Measurements from ENCODE around the gene OLFM4.

OLFM4 gene

DNA sequence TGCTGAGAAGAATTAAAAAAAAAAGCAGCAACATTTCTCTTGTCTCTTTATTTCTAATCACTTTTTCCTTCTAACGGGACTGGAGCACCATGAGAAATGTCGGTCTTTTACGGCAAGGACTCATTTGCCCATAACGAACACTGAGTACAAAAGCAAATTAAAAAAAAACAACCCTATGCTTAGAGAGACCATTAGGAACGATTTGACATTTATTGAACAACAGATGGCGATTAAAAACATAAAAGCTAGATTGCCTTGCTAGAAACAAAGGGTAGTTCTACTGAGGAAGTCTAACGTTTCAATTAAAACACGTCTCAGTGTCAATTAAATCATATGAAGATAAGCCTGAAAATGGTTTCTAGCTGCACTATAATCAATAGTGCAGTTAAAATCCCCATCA, 51.1 kb downstream of the OLFM4 start:
- DNase-seq (ENCODE audit: low read depth), result no peak
- TF ChIP-seq, protein P1, sequence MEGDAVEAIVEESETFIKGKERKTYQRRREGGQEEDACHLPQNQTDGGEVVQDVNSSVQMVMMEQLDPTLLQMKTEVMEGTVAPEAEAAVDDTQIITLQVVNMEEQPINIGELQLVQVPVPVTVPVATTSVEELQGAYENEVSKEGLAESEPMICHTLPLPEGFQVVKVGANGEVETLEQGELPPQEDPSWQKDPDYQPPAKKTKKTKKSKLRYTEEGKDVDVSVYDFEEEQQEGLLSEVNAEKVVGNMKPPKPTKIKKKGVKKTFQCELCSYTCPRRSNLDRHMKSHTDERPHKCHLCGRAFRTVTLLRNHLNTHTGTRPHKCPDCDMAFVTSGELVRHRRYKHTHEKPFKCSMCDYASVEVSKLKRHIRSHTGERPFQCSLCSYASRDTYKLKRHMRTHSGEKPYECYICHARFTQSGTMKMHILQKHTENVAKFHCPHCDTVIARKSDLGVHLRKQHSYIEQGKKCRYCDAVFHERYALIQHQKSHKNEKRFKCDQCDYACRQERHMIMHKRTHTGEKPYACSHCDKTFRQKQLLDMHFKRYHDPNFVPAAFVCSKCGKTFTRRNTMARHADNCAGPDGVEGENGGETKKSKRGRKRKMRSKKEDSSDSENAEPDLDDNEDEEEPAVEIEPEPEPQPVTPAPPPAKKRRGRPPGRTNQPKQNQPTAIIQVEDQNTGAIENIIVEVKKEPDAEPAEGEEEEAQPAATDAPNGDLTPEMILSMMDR (conservative IDR thresholded peaks at IDR 0.05; ENCODE audit: low read depth, low read length), result no peak
- no peak overlapping the region for H3K4me3 ChIP-seq (ENCODE audit: low read length)

DNA sequence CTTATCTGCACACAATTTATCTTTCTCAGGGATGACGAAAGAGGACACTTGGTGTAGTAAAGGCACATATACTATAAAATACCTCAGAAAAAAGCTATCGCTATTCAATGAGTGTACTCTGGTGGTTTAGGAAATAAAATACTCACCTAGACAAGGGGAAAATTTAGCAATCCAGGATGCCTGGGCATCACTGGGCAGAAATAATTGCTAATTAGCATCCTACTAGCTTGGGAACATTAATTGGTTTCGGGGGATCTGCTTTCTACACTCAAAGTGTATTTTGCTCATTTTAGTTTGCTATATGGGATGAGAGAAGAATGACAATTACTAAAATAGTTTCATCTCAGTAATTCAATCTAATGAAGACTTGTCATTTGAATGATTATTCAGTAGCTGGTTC, 60.3 kb downstream of the OLFM4 start:
- no peak for DNase-seq (ENCODE audit: low read depth)
- TF ChIP-seq, protein P1 (conservative IDR thresholded peaks at IDR 0.05; ENCODE audit: low read depth, low read length), result no peak

DNA sequence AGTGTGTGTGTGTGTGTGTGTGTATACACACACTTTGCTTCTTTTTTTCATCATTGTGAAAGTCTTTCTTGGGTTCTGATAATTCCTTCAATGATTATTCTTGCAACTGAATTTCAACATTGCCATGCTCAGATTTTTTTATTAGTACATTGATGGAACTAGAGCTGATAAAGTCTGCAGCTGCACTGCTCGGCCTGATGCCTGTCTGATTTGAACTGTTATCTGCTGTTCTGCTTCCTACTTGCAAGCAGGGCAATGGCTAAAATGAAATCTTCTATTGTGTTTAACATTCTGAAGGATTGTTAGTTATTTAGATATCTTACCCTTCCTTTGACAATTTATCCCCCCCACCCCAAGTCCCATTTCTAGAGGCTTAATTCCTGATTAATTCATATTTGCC, 61.3 kb downstream of the OLFM4 start:
- TF ChIP-seq, protein P1 (conservative IDR thresholded peaks at IDR 0.05; ENCODE audit: low read depth, low read length), result no peak
- no peak for DNase-seq (ENCODE audit: low read depth)
- no peak overlapping the region for H3K4me3 ChIP-seq (ENCODE audit: low read length)

More for the DNA sequence above, 60.3 kb downstream of the OLFM4 start:
- H3K4me3 ChIP-seq (ENCODE audit: low read length), result no peak overlapping the region

DNA sequence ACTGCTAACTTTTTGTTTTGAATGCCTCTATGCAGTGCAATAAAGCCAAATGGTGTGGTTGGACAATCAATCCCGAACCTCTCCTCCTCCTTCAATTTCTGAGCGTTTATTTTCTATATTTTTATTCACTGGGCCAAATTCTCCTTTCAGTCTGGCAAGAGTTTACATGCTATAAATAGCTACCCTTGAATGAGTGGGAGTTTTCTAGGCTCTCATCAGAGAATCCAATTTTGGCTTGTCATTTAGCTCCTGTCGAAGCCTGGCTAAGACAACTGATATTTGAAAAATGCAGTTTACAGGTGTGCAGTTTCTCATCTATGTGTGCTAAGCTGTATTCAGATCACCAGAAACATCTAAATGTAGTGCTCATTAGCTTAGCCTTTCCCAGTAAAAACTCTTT, 61.8 kb downstream of the OLFM4 start:
- H3K4me3 ChIP-seq (ENCODE audit: low read length), result no peak overlapping the region
- DNase-seq (ENCODE audit: low read depth), result no peak
- TF ChIP-seq, protein P1 (conservative IDR thresholded peaks at IDR 0.05; ENCODE audit: low read depth, low read length), result no peak

DNA sequence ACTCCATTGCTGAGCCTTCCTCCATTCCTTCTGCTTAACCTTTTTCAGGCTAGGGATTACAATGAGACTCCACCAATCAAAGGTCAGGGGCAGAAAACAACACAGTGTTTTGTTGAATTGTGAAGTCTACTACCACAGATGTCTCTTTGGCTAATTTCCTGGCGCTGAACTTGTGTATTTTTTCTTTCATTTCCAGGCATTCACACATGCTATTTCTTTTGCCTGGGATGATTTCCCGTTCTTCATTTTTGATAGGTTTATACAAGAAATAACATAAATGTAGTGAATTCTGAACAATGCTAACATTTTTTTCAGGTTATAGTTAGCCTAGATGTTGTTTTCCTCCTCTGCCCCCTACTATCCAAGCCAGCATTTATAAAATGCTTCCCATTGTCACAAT, 64.3 kb downstream of the OLFM4 start:
- TF ChIP-seq, protein P1 (conservative IDR thresholded peaks at IDR 0.05; ENCODE audit: low read depth, low read length), result no peak
- H3K4me3 ChIP-seq (ENCODE audit: low read length), result no peak overlapping the region
- no peak for DNase-seq (ENCODE audit: low read depth)

DNA sequence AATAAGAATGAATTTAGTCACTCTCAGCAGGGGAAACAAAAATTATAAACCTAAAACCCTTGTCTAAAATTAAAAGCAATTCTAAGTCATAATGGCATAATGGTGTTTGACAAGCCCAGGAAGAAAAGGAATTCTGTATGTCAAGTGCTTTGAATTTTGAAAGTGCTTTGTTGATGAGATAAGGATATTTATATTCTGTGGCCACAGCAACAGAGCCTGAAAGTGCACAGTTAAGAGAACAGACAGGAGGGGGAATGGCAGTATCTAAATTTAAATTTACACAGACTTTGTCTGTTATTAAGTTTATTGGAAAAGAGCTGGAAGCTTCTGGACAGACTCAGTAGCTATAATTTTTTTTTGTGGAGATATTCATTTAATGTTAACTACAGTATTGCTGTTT, 69.8 kb downstream of the OLFM4 start:
- no peak overlapping the region for H3K4me3 ChIP-seq (ENCODE audit: low read length)
- TF ChIP-seq, protein P1 (conservative IDR thresholded peaks at IDR 0.05; ENCODE audit: low read depth, low read length), result no peak
- DNase-seq (ENCODE audit: low read depth), result no peak

DNA sequence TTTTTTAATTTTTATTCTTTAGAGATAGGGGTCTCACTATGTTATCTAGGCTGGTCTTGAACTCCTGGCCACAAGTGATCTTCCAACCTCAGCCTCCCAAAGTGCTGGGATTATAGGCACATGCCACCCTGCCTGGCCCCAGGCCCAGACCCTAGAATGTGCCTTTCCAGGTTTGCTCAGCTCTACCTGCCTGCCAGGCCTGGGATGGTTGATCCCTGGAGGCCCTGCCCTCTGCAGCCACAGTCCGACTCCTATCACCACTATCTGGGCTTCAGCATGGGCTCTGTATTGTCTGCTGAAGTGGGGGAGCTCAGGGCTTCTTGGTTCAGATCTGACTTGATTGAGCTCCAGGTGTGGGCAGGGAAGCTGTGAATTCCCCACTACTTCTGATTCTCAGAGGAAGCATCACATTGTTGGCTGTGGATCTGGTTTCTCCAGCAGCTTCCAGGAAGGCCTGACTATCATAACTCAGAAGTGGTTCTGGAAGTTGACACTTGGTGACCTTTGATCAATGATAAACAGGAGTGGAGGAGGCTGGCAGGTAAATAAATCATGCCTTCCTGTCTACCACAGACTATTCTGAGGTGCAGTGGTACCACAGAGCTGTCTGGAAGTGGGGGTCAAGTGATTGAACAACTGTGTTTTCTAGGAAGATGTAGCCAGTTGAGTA, 71.9 kb downstream of the OLFM4 start:
- H3K4me3 ChIP-seq (ENCODE audit: low read length), result no peak overlapping the region
- no peak for DNase-seq (ENCODE audit: low read depth)
- TF ChIP-seq, protein P1 (conservative IDR thresholded peaks at IDR 0.05; ENCODE audit: low read depth, low read length), result no peak
